Left lung (tissue), 10 donors: Measurements from ENCODE around the gene PRKD1. TPM values are rescaled to one million over a fixed set of nuclear protein-coding genes. Genes with fewer than 3 reads are reported as not detected.

ENCODE experiments used
- ATAC-seq: fragments of 200-7000 bp; cut with Tn5 transposase; one replicate; pipeline ENCODE4 v1.9.1; 2020; ENCODE audit warnings: moderate library complexity
- DNase-seq, 4 donors: peaks; one replicate each; pipeline ENCODE4 v3.0.0-alpha.2; 2013 to 2020
- H3K27ac ChIP-seq, 2 donors: fragments of 200-600 bp; sonication (generic) in 1 of 2; one replicate each; pipeline versions ENCODE4 v1.5.0 to v1.8.0; 2020 to 2021
- H3K27me3 ChIP-seq, 2 donors: fragments of 200-600 bp; sonication (generic) in 1 of 2; one replicate each; pipeline versions ENCODE4 v1.5.0 to v1.8.0; 2020 to 2021
- H3K36me3 ChIP-seq, 2 donors: fragments of 200-600 bp; sonication (generic) in 1 of 2; one replicate each; pipeline versions ENCODE4 v1.5.0 to v1.8.0; 2020 to 2021
- H3K4me1 ChIP-seq, 2 donors: fragments of 200-600 bp; one replicate each; pipeline ENCODE4 v1.8.0; 2021
- H3K4me3 ChIP-seq, 2 donors: fragments of 200-600 bp; sonication (generic) in 1 of 2; one replicate each; pipeline versions ENCODE4 v1.5.0 to v1.8.0; 2020 to 2021; ENCODE audit warnings: mild to moderate bottlenecking in 1 of 2
- H3K9me3 ChIP-seq, 2 donors: fragments of 200-600 bp; sonication (generic) in 1 of 2; one replicate each; pipeline versions ENCODE4 v1.5.0 to v1.8.0; 2020 to 2021
- intact Hi-C, 2 donors: fragments of 100-400 bp; cut with DNase I; formaldehyde crosslinking; loops; one replicate each; pipeline versions ENCODE4 v1.11.2 to v1.14.2; 2022
- polyA plus RNA-seq, 6 donors: library from polyadenylated mRNA; unstranded; fragments of 120-200 nt; gene quantifications; one replicate each; pipeline ENCODE4 v1.2.1, GENCODE V29; 2013; ENCODE audit not compliant: insufficient read length in 6 of 6
- total RNA-seq, 2 donors: library from RNA; stranded (reverse); fragmentation: NEBNext Ultra II Directional; extraction: Animal tissue kit (Norgen Biotek cat#: 25700); gene quantifications; one replicate each; pipeline ENCODE4 v1.2.1, GENCODE V29; 2021
- TF ChIP-seq, protein P1 (sequence below), 2 donors: fragments of 200-600 bp; sonication (generic) in 1 of 2; IDR thresholded peaks; one replicate each; pipeline versions ENCODE4 v1.5.0 to v1.8.0; 2021; ENCODE audit warnings: antibody characterized with exemption in 2 of 2
- donor health status: DM: no; HTN: yes; CAD: no.
- donor health status: DM: no; HTN: no; CAD: no.

PRKD1 gene
- total and polyA plus RNA-seq, 8 donors, result 13.6 to 35.1 (median 23.0) TPM

DNA sequence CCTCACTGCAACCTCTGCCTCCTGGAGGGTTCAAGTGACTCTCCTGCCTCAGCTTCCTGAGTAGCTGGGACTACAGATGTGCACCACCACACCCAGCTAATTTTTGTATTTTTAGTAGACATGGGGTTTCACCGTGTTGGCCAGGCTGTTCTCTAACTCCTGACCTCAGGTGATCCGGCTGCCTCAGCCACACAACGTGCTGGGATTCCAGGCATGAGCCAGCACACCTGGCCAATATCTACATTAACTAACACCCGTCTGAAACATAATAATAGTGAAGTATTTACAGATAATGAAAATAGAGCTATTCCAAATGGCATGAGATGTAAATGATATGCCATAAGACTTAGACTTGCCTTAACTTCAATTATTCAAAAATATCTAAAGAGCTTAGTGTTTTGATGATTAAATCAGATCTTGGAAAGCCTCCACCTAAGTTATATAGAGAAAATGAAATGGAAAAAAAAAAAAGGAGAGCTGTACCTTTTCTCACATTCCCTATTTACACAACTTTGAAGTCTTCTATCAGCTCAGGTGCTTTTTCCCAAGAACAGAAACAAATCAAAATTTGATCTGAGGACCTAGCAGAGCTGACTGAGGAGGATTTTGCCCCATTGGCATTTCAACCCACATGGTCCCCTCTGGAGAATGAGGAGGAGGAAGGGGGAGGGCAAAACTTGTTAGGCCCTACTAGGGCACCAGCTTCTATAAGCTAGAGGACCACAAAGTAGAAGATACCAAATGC is 309.2 kb downstream of the PRKD1 start:
- Histone ChIP-seq H3K4me3 (no peak overlapping the region), H3K27ac (no peak overlapping the region), H3K27me3 (no peaks in the 10 kb centered on the region), H3K36me3 (no peaks in the 10 kb centered on the region), H3K9me3 (peaks cover 0 to 7% of the 10 kb centered on the region in 2 donors), H3K4me1 (no peaks in the 10 kb centered on the region)
- intact Hi-C loops, result no loop called here
- DNase-seq (no peak), ATAC-seq (no peak)
- TF ChIP-seq, protein P1, sequence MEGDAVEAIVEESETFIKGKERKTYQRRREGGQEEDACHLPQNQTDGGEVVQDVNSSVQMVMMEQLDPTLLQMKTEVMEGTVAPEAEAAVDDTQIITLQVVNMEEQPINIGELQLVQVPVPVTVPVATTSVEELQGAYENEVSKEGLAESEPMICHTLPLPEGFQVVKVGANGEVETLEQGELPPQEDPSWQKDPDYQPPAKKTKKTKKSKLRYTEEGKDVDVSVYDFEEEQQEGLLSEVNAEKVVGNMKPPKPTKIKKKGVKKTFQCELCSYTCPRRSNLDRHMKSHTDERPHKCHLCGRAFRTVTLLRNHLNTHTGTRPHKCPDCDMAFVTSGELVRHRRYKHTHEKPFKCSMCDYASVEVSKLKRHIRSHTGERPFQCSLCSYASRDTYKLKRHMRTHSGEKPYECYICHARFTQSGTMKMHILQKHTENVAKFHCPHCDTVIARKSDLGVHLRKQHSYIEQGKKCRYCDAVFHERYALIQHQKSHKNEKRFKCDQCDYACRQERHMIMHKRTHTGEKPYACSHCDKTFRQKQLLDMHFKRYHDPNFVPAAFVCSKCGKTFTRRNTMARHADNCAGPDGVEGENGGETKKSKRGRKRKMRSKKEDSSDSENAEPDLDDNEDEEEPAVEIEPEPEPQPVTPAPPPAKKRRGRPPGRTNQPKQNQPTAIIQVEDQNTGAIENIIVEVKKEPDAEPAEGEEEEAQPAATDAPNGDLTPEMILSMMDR (IDR thresholded peaks at IDR 0.05), result no peak

DNA sequence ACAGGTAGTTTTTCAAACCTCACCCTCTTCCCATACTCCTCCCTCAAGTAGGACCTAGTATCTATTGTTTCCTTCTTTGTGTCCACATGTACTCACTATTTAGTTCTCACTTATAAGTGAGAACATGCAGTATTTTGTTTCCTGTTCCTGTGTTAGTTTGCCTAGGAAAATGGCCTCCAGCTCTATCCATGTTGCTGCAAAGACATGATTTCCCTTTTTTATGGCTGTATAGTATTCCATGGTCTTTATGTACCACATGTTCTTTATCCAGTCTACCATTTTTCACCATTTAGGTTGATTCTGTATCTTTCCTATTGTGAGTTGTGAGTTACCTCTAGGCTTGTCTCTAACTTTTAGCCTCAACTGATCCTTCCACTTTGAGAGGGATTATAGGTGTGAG is 310.7 kb downstream of the PRKD1 start:
- H3K27ac ChIP-seq, result no peak overlapping the region
- no peaks in the 10 kb centered on the region for H3K27me3 ChIP-seq
- intact Hi-C loops, result no loop called here
- ATAC-seq, result no peak
- TF ChIP-seq, protein P1 (IDR thresholded peaks at IDR 0.05), result no peak
- no peaks in the 10 kb centered on the region for H3K4me1 ChIP-seq
- no peak overlapping the region for H3K4me3 ChIP-seq
- peaks cover 0 to 7% of the 10 kb centered on the region in 2 donors for H3K9me3 ChIP-seq
- H3K36me3 ChIP-seq, result no peaks in the 10 kb centered on the region
- no peak for DNase-seq

DNA sequence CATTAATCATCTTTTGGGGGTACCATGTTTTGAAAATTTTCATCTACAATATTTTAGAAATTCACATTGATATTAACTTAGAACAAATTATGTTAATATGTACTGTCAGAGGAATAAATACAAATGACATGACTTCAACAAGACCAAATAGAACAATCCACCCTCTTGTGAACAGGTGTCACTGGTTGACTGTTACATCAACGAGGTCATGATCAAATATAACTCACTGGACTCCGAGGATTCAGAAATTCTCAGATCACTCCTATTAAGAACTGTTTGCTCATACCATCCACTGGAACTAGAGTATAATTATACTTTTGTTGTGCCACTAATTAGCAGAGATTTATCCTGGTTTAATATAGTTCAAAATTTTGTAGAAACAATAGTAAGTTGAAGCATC is 318.8 kb downstream of the PRKD1 start:
- ATAC-seq (no peak), DNase-seq (no peak)
- no peak overlapping the region for H3K4me3 ChIP-seq
- no peaks in the 10 kb centered on the region for H3K27me3 ChIP-seq
- TF ChIP-seq, protein P1 (IDR thresholded peaks at IDR 0.05), result no peak
- no peaks in the 10 kb centered on the region for H3K9me3 ChIP-seq
- intact Hi-C loops, result no loop called here
- no peak overlapping the region for H3K27ac ChIP-seq
- no peaks in the 10 kb centered on the region for H3K36me3 ChIP-seq
- H3K4me1 ChIP-seq, result no peaks in the 10 kb centered on the region

DNA sequence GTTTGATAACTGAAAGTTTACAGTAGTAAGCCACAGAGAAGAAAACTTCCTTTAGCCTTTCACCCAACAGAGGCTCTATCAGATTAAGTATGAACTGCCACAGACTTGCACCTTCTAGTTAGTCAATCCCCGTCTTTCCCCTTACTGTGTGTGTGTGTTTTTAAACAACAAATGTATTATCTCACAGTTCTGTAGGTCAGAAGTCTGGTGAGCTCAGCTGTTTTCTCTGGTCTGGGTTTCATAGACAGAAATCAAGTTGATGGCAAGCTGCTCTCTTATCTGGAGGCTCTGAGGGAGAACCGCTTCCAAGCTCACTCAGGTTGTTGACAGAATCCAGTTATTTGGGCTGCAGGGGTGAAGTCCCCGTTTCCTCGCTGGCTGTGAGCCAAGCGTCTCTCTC is 320.5 kb downstream of the PRKD1 start:
- DNase-seq (no peak), ATAC-seq (no peak)
- intact Hi-C loops, result no loop called here
- Histone ChIP-seq H3K27ac (no peak overlapping the region), H3K36me3 (no peaks in the 10 kb centered on the region), H3K4me1 (no peaks in the 10 kb centered on the region), H3K9me3 (no peaks in the 10 kb centered on the region), H3K4me3 (no peak overlapping the region), H3K27me3 (no peaks in the 10 kb centered on the region)
- TF ChIP-seq, protein P1 (IDR thresholded peaks at IDR 0.05), result no peak

DNA sequence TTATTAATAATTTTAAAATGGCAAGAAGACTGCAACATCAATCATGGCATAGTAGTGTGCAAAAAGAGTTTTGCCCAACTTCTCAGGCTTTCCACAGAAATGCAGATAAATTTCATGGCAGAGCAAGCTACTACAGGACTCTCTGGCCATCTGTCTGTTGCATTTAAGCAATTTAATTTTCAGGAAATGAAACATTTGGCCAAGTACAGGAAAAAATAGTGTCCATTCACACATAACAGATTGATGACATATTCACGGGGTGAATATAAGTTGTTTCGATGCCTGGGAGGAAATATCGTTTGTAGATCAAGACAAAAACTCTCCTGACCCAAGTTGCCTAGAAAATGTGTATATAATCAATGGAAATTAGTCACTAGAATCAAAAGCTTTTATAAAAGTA is 324.0 kb downstream of the PRKD1 start:
- Histone ChIP-seq H3K4me1 (no peaks in the 10 kb centered on the region), H3K27ac (no peak overlapping the region), H3K36me3 (no peaks in the 10 kb centered on the region), H3K27me3 (no peaks in the 10 kb centered on the region), H3K9me3 (no peaks in the 10 kb centered on the region), H3K4me3 (no peak overlapping the region)
- intact Hi-C loops, result no loop called here
- DNase-seq (no peak), ATAC-seq (no peak)
- TF ChIP-seq, protein P1 (IDR thresholded peaks at IDR 0.05), result no peak
